Transverse colon (tissue), 4 donors: ENCODE measurements around the gene WNT9A. TPM values are rescaled to one million over a fixed set of nuclear protein-coding genes. Genes with fewer than 3 reads are reported as not detected.

ENCODE experiments used
- DNase-seq: peaks from one replicate; pipeline ENCODE4 v3.0.0-alpha.2; 2019
- H3K27ac ChIP-seq, 4 donors: fragments of 200-600 bp; sonication (generic); 2 replicates each; pipeline ENCODE4 v1.5.1; 2016 to 2018; ENCODE audit warnings: inconsistent platforms in 4 of 4
- H3K27me3 ChIP-seq: fragments of 200-600 bp; sonication (generic); 2 replicates; pipeline ENCODE4 v1.5.1; 2017; ENCODE audit warnings: inconsistent platforms
- H3K36me3 ChIP-seq, 4 donors: fragments of 200-600 bp; sonication (generic); 2 replicates each; pipeline ENCODE4 v1.5.1; 2017 to 2019; ENCODE audit warnings: inconsistent platforms in 4 of 4
- H3K4me1 ChIP-seq, 4 donors: fragments of 200-600 bp; sonication (generic); 2 replicates each; pipeline ENCODE4 v1.5.1; 2017 to 2020; ENCODE audit warnings: inconsistent platforms in 4 of 4
- H3K4me3 ChIP-seq, 4 donors: fragments of 200-600 bp; sonication (generic); 1 replicate in 1 of 4; 2 replicates in 3 of 4; pipeline versions ENCODE4 v1.5.1 to v1.6.1; 2017 to 2019; ENCODE audit warnings: inconsistent platforms in 4 of 4
- H3K9me3 ChIP-seq, 2 donors: fragments of 200-600 bp; sonication (generic); 2 replicates each; pipeline ENCODE4 v1.5.1; 2017 to 2019; ENCODE audit warnings: inconsistent platforms in 2 of 2
- EP300 ChIP-seq: sonication (generic); formaldehyde crosslinking; IDR thresholded peaks from one replicate; pipeline ENCODE4 v1.6.1; 2017; ENCODE audit warnings: antibody characterized with exemption, low read depth
- POLR2A ChIP-seq: fragments of 450-650 bp; IDR thresholded peaks from one replicate; pipeline ENCODE4 v1.6.1; 2016; ENCODE audit warnings: antibody characterized with exemption, mild to moderate bottlenecking, moderate library complexity
- POLR2AphosphoS5 ChIP-seq, 3 donors: sonication (generic); formaldehyde crosslinking; IDR thresholded peaks; one replicate each; pipeline ENCODE4 v1.6.1; 2016; ENCODE audit warnings: antibody characterized with exemption in 3 of 3
- WGBS, 2 donors: methylation state at CpG; one replicate each; pipeline ENCODE4 v1.1.5; 2018; ENCODE audit warnings: low coverage in 1 of 2; 5-methylcytosine and 5-hydroxymethylcytosine counted together
- in situ Hi-C, 4 donors: fragments of 200-750 bp; cut with MboI; loops; one replicate each; pipeline versions ENCODE4 v1.15.0 to v1.15.1; 2017; ENCODE audit warnings: low sequenced_read_pairs in 3 of 4, low pct_ligation_motif_present in 1 of 4, low pct_unique_long_range_greater_than_20kb in 1 of 4
- intact Hi-C: fragments of 100-400 bp; cut with DNase I; formaldehyde crosslinking; loops from one replicate; pipeline ENCODE4 v1.15.1; 2023; ENCODE audit warnings: low total_unique reads
- total RNA-seq, 4 donors: library from RNA; depleted of rRNA; stranded (reverse); fragments of >200 nt; gene quantifications; one replicate each; pipeline ENCODE4 v1.1.0, GENCODE V29; 2016
- TF ChIP-seq, protein P1 (sequence below), 5 experiments: fragments of 200-600 bp in 3 of 5; fragments of 450-650 bp in 2 of 5; sonication (generic) in 3 of 5; IDR thresholded peaks; 1 replicate in 2 of 5; 2 replicates in 3 of 5; pipeline ENCODE4 v1.5.1; 2016 to 2017; ENCODE audit warnings: antibody characterized with exemption in 5 of 5, inconsistent platforms in 3 of 5, mild to moderate bottlenecking in 2 of 5, moderate library complexity in 1 of 5

Gene WNT9A
- total RNA-seq, 4 donors from 2014 or later, result 1.2 to 4.0 (median 1.8) TPM

- H3K36me3 ChIP-seq, result no peaks in the 10 kb centered on the region
- in situ Hi-C loops (no loop called here), intact Hi-C loops (no loop called here)
- DNase-seq, result no peak
- H3K9me3 ChIP-seq, result no peaks in the 10 kb centered on the region
- no peaks in the 10 kb centered on the region for H3K27me3 ChIP-seq
- H3K27ac ChIP-seq, result no peak overlapping the region
- H3K4me1 ChIP-seq, result no peaks in the 10 kb centered on the region
- WGBS, 2 donors, result 93% methylated on average over 11 of the region's 11 CpGs; no CpG with 5 or more reads in 1 of the 2 donors
- H3K4me3 ChIP-seq, result no peak overlapping the region
- TF ChIP-seq EP300 (no peak), POLR2AphosphoS5 (IDR thresholded peaks at IDR 0.05) (no peak), POLR2A (no peak)
- TF ChIP-seq, protein P1, sequence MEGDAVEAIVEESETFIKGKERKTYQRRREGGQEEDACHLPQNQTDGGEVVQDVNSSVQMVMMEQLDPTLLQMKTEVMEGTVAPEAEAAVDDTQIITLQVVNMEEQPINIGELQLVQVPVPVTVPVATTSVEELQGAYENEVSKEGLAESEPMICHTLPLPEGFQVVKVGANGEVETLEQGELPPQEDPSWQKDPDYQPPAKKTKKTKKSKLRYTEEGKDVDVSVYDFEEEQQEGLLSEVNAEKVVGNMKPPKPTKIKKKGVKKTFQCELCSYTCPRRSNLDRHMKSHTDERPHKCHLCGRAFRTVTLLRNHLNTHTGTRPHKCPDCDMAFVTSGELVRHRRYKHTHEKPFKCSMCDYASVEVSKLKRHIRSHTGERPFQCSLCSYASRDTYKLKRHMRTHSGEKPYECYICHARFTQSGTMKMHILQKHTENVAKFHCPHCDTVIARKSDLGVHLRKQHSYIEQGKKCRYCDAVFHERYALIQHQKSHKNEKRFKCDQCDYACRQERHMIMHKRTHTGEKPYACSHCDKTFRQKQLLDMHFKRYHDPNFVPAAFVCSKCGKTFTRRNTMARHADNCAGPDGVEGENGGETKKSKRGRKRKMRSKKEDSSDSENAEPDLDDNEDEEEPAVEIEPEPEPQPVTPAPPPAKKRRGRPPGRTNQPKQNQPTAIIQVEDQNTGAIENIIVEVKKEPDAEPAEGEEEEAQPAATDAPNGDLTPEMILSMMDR (IDR thresholded peaks at IDR 0.05), result no peak
These were observed 27.3 kb downstream of the WNT9A start for GRCh38 chr1:227920426-227920825.

- H3K4me1 ChIP-seq, result no peaks in the 10 kb centered on the region
- TF ChIP-seq POLR2AphosphoS5 (IDR thresholded peaks at IDR 0.05), result no peak
- TF ChIP-seq POLR2A, result no peak
- TF ChIP-seq EP300, result no peak
- TF ChIP-seq, protein P1 (IDR thresholded peaks at IDR 0.05), result no peak
- intact Hi-C loops (no loop called here), in situ Hi-C loops (no loop called here)
- no peaks in the 10 kb centered on the region for H3K9me3 ChIP-seq
- H3K27me3 ChIP-seq, result no peaks in the 10 kb centered on the region
- no peak overlapping the region for H3K27ac ChIP-seq
- H3K36me3 ChIP-seq, result no peaks in the 10 kb centered on the region
- no peak for DNase-seq
- 62% methylated on average over 6 of the region's 12 CpGs; no CpG with 5 or more reads in 1 of the 2 donors for WGBS, 2 donors
- H3K4me3 ChIP-seq, result no peak overlapping the region
These were observed 27.8 kb downstream of the WNT9A start for GRCh38 chr1:227919906-227920305.

- intact Hi-C loops, result no loop called here
- WGBS, 2 donors, result 89% methylated on average over 9 of the region's 9 CpGs; no CpG with 5 or more reads in 1 of the 2 donors
- DNase-seq, result no peak
- H3K27ac ChIP-seq, result no peak overlapping the region
- H3K36me3 ChIP-seq, result no peaks in the 10 kb centered on the region
- TF ChIP-seq, protein P1 (IDR thresholded peaks at IDR 0.05), result no peak
- TF ChIP-seq POLR2A (no peak), POLR2AphosphoS5 (IDR thresholded peaks at IDR 0.05) (no peak), EP300 (no peak)
- in situ Hi-C loops, result no loop called here
- no peaks in the 10 kb centered on the region for H3K27me3 ChIP-seq
- H3K4me3 ChIP-seq, result no peak overlapping the region
- H3K4me1 ChIP-seq, result no peaks in the 10 kb centered on the region
- H3K9me3 ChIP-seq, result no peaks in the 10 kb centered on the region
These were observed 29.0 kb downstream of the WNT9A start for GRCh38 chr1:227918736-227919135.

DNA sequence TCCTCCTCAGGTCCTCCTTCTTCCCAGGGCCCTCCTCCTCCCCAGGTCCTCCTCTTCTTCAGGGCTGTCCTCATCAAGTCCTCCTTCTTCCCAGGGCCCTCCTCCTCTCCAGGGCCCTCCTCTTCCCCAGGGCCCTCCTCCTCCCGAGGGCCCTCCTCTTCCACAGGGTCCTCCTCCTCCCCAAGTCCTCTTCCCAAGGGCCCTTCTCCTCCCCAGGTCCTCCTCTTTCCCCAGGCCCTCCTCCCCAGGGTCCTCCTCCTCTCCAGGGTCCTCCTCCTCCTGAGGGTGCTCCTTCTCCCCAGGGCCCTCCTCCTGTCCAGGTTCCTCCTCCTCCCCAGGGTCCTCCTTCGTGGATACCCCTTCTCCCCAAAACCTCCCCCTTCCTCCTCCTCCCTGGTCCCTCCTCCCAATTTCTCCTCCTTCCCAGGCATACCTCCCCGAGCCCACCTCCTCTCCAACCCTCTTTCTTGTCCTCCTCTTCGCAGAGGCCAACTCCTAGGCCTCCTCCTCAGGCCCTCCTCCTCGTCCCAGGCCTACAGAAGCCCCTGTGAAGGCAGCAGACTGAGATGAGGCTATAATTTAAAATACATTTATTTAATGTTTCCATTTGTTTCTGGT is 29.5 kb downstream of the WNT9A start:
- Histone ChIP-seq H3K4me3 (no peak overlapping the region), H3K4me1 (no peaks in the 10 kb centered on the region), H3K27me3 (no peaks in the 10 kb centered on the region), H3K27ac (no peak overlapping the region), H3K36me3 (no peaks in the 10 kb centered on the region), H3K9me3 (no peaks in the 10 kb centered on the region)
- in situ Hi-C loops, result no loop called here
- DNase-seq, result no peak
- intact Hi-C loops, result no loop called here
- TF ChIP-seq EP300 (no peak), POLR2A (no peak), POLR2AphosphoS5 (IDR thresholded peaks at IDR 0.05) (no peak)
- TF ChIP-seq, protein P1 (IDR thresholded peaks at IDR 0.05), result no peak
- 73 to 79% methylated on average over 5 of the region's 5 CpGs for WGBS, 2 donors
